Naive B cell (primary cell): Measurements from ENCODE around the gene RSF1. TPM values are rescaled to one million over a fixed set of nuclear protein-coding genes. Genes with fewer than 3 reads are reported as not detected.
A peak's percentile ranks its signal among the peaks of the same experiment; 100 is the strongest.

Source experiments
- ATAC-seq, 2 donors: fragments of 150-1000 bp; cut with Tn5 transposase; 2 replicates each; pipeline ENCODE4 v1.10.0; 2021; ENCODE audit warnings: low read depth in 2 of 2, mild to moderate bottlenecking in 2 of 2, moderate library complexity in 2 of 2
- DNase-seq: peaks from one replicate; pipeline ENCODE4 v3.0.0; 2022
- H3K27ac Mint-ChIP-seq, 6 donors: one replicate each; pipeline ENCODE4 v1.8.0; 2020 to 2022; ENCODE audit warnings: mild to moderate bottlenecking in 6 of 6, mixed read lengths in 6 of 6, moderate library complexity in 5 of 6, inconsistent platforms in 2 of 6
- H3K27me3 Mint-ChIP-seq, 3 donors: one replicate each; pipeline ENCODE4 v1.8.0; 2021 to 2022; ENCODE audit warnings: mixed read lengths in 3 of 3, mild to moderate bottlenecking in 1 of 3
- H3K36me3 Mint-ChIP-seq, 2 donors: one replicate each; pipeline ENCODE4 v1.8.0; 2020 to 2022; ENCODE audit warnings: mixed read lengths in 2 of 2, inconsistent platforms in 1 of 2, mild to moderate bottlenecking in 1 of 2
- H3K4me1 Mint-ChIP-seq, 3 donors: one replicate each; pipeline ENCODE4 v1.8.0; 2020 to 2022; ENCODE audit warnings: mixed read lengths in 3 of 3, inconsistent platforms in 1 of 3, mild to moderate bottlenecking in 1 of 3, moderate library complexity in 1 of 3
- H3K4me3 Mint-ChIP-seq, 8 donors: one replicate each; pipeline ENCODE4 v1.8.0; 2020 to 2022; ENCODE audit warnings: mild to moderate bottlenecking in 8 of 8, mixed read lengths in 8 of 8, moderate library complexity in 8 of 8, inconsistent platforms in 2 of 8
- H3K9me3 Mint-ChIP-seq, 7 donors: one replicate each; pipeline ENCODE4 v1.8.0; 2020 to 2022; ENCODE audit warnings: mixed read lengths in 7 of 7, mild to moderate bottlenecking in 5 of 7, inconsistent platforms in 2 of 7, moderate library complexity in 1 of 7
- polyA plus RNA-seq, 6 donors: library from polyadenylated mRNA; unstranded; fragments of 300-500 nt; fragmentation: Illumina TruSeq; gene quantifications; one replicate each; pipeline ENCODE4 v1.2.3, GENCODE V29; 2021; ENCODE audit warnings: low read depth in 6 of 6

The RSF1 gene
- polyA plus RNA-seq, 6 donors from 2014 or later, result 15.1 to 52.2 (median 36.3) TPM

DNA sequence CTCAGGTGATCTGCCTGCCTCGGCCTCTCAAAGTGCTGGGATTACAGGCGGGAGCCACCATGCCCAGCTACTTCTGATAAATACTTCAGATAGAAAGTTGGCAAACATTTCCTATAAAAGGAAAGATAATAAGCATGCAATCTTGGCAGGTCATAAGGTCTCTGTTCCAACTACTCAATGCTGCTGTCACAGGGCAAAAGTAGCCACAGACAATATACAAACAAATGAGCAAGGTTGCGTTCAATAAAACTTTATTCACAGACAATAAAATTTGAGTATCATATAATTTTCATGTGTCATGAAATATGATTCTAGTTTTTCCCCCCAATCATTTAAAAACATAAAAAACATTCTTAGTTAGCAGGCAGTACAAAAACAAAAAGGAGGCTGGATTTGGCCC, 129.9 kb downstream of the RSF1 start:
- Mint-ChIP-seq H3K4me3 (no peak overlapping the region), H3K4me1 (no peaks in the 10 kb centered on the region), H3K36me3 (peaks cover 9 to 41% of the 10 kb centered on the region in 2 donors), H3K27me3 (no peaks in the 10 kb centered on the region), H3K9me3 (no peaks in the 10 kb centered on the region), H3K27ac (peak overlapping the region in 1 of 6 donors; percentile 7)
- no peak for ATAC-seq
- no peak for DNase-seq

- no peak for DNase-seq
- no peaks in the 10 kb centered on the region for H3K9me3 Mint-ChIP-seq
- peaks cover 24 to 38% of the 10 kb centered on the region in 2 donors for H3K36me3 Mint-ChIP-seq
- H3K4me3 Mint-ChIP-seq, result no peak overlapping the region
- H3K4me1 Mint-ChIP-seq, result no peaks in the 10 kb centered on the region
- H3K27me3 Mint-ChIP-seq, result no peaks in the 10 kb centered on the region
- ATAC-seq, result no peak
- H3K27ac Mint-ChIP-seq, result peak overlapping the region in 1 of 6 donors; percentile 55
Measured at GRCh38 chr11:77687088-77687487, 133.4 kb downstream of the RSF1 start.

GRCh38 chr11:77677138-77677537, 143.4 kb downstream of the RSF1 start:
- Mint-ChIP-seq H3K4me1 (no peaks in the 10 kb centered on the region), H3K36me3 (peaks cover 35 to 48% of the 10 kb centered on the region in 2 donors)

GRCh38 chr11:77672264-77672663, 148.3 kb downstream of the RSF1 start:
- H3K27me3 Mint-ChIP-seq, result no peaks in the 10 kb centered on the region
- no peaks in the 10 kb centered on the region for H3K9me3 Mint-ChIP-seq
- H3K4me1 Mint-ChIP-seq, result peaks cover 0 to under 1% (median 0%) of the 10 kb centered on the region in 3 donors
- ATAC-seq (no peak), DNase-seq (no peak)
- H3K4me3 Mint-ChIP-seq, result no peak overlapping the region
- H3K27ac Mint-ChIP-seq, result peak overlapping the region in 3 of 6 donors; percentile 12 to 84 (median 47)
- peaks cover 49 to 63% of the 10 kb centered on the region in 2 donors for H3K36me3 Mint-ChIP-seq

More at GRCh38 chr11:77677138-77677537, 143.4 kb downstream of the RSF1 start:
- no peak overlapping the region for H3K4me3 Mint-ChIP-seq
- H3K27me3 Mint-ChIP-seq, result no peaks in the 10 kb centered on the region
- DNase-seq, result no peak
- H3K27ac Mint-ChIP-seq, result peak overlapping the region in 3 of 6 donors; percentile 18 to 72 (median 60)
- ATAC-seq, result no peak
- H3K9me3 Mint-ChIP-seq, result no peaks in the 10 kb centered on the region

DNA sequence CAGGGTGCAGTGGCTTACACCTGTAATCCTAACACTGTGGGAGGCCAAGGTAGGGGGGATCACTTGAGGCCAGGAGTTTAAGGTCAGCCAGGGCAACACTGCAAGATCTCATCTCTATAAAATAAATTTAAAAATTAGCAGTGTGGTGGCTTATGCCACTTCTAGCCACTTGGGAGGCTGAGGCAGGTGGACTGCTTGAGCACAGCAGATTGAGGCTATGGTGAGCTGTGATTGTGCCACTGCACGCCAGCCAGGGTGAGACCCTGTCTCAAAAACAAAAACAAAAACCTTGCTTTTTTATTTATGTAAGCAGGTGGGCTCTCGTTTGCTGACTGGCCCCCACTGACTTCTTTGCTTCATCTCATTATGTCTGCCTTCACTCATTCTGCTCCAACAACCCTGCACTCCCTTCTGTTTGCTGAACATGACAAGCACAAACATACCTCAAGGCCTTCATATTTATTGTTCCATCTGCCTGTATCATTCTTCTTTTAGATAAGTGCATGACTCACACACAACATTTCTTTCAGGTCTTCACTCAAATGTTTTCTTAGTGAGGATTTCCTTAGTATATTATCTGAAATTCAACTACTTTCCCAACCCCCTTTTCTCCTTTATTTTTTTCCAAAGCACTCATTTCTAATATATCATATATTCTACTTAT, 150.5 kb downstream of the RSF1 start:
- no peak overlapping the region for H3K4me3 Mint-ChIP-seq
- ATAC-seq (no peak), DNase-seq (no peak)
- peaks cover 31 to 46% of the 10 kb centered on the region in 2 donors for H3K36me3 Mint-ChIP-seq
- no peaks in the 10 kb centered on the region for H3K9me3 Mint-ChIP-seq
- no peaks in the 10 kb centered on the region for H3K27me3 Mint-ChIP-seq
- peaks cover 0 to 2% (median 0%) of the 10 kb centered on the region in 3 donors for H3K4me1 Mint-ChIP-seq
- peak overlapping the region in 1 of 6 donors; percentile 1 for H3K27ac Mint-ChIP-seq

DNA sequence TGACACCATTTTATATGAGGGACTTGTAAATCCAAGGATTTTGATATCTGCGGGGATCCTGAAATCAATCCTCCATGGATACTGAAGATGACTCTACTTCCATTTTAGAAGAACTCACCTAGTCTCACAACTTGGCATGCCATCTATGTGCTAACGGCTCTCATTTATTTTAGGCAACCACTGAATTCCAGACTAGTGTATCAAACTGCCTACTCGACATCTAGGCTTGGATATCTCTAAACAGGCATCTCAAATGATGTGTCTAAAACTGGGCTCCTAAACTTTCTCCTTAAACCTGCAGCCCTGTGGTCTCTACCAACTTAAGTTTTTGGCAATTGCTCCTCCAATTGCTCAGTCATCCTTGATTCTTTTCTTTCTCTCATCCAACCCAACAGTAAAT, 151.8 kb downstream of the RSF1 start:
- peaks cover 21 to 43% of the 10 kb centered on the region in 2 donors for H3K36me3 Mint-ChIP-seq
- no peak overlapping the region for H3K4me3 Mint-ChIP-seq
- H3K4me1 Mint-ChIP-seq, result peaks cover 0 to 7% (median 5%) of the 10 kb centered on the region in 3 donors
- no peak for DNase-seq
- no peak for ATAC-seq
- peak overlapping the region in 1 of 6 donors; percentile 65 for H3K27ac Mint-ChIP-seq
- no peaks in the 10 kb centered on the region for H3K27me3 Mint-ChIP-seq
- H3K9me3 Mint-ChIP-seq, result no peaks in the 10 kb centered on the region

DNA sequence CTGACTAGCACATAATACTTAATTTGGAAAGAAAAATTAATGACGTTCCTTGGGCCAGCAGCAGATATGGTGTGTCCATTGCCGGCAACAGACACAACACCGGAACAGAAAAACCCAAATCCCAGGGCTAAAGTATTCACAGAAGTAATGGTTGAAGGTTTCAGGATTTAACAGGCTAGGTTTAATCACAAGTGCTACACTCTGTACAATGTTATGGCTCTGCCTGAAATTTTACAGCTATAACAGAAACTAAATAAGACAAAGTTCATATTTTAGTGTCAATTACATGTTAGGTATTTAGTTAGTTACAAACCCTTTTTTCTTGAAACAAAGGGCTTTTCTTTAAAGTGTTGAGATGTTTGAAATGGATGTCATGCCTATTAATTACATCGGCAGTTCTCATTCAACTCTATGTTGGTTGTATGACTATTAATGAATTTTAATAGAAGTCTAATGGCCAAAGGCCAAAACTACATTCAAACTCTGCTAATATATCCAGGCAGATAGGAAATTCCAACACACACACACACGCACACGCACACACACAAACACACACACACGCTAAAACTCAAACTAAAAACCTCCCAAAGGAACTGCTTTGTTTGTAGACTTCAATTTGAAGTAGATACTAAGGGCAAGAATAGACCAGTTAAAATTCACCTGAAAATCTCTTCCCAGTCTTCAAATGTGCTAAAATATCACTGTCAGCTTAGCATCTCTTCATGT, 155.1 kb downstream of the RSF1 start:
- peaks cover 12 to 34% of the 10 kb centered on the region in 2 donors for H3K36me3 Mint-ChIP-seq
- H3K27ac Mint-ChIP-seq, result peak overlapping the region in 3 of 6 donors; percentile 5 to 43 (median 27)

GRCh38 chr11:77661670-77662069, 158.9 kb downstream of the RSF1 start:
- Mint-ChIP-seq H3K9me3 (no peaks in the 10 kb centered on the region), H3K27me3 (no peaks in the 10 kb centered on the region), H3K4me3 (peak overlapping the region in 2 of 8 donors; percentile 3 to 40), H3K4me1 (peaks cover 7 to 30% (median 18%) of the 10 kb centered on the region in 3 donors), H3K36me3 (peaks cover 0 to under 1% of the 10 kb centered on the region in 2 donors), H3K27ac (peak overlapping the region in 1 of 6 donors; percentile 70)
- DNase-seq (no peak), ATAC-seq (peak; percentile 37 to 60)

More for the DNA sequence above, 155.1 kb downstream of the RSF1 start:
- no peak for ATAC-seq
- Mint-ChIP-seq H3K9me3 (no peaks in the 10 kb centered on the region), H3K4me1 (peaks cover 7 to 29% (median 18%) of the 10 kb centered on the region in 3 donors), H3K4me3 (no peak overlapping the region), H3K27me3 (no peaks in the 10 kb centered on the region)
- DNase-seq, result no peak

- ATAC-seq (peak; percentile 71 to 74), DNase-seq (no peak)
- Mint-ChIP-seq H3K27ac (peak overlapping the region in 4 of 6 donors; percentile 5 to 76 (median 21)), H3K4me1 (peaks cover 7 to 30% (median 18%) of the 10 kb centered on the region in 3 donors), H3K36me3 (no peaks in the 10 kb centered on the region), H3K9me3 (no peaks in the 10 kb centered on the region), H3K27me3 (no peaks in the 10 kb centered on the region), H3K4me3 (peak overlapping the region in 6 of 8 donors; percentile 9 to 57 (median 46))
Measured at GRCh38 chr11:77660947-77661346, 159.6 kb downstream of the RSF1 start.

DNA sequence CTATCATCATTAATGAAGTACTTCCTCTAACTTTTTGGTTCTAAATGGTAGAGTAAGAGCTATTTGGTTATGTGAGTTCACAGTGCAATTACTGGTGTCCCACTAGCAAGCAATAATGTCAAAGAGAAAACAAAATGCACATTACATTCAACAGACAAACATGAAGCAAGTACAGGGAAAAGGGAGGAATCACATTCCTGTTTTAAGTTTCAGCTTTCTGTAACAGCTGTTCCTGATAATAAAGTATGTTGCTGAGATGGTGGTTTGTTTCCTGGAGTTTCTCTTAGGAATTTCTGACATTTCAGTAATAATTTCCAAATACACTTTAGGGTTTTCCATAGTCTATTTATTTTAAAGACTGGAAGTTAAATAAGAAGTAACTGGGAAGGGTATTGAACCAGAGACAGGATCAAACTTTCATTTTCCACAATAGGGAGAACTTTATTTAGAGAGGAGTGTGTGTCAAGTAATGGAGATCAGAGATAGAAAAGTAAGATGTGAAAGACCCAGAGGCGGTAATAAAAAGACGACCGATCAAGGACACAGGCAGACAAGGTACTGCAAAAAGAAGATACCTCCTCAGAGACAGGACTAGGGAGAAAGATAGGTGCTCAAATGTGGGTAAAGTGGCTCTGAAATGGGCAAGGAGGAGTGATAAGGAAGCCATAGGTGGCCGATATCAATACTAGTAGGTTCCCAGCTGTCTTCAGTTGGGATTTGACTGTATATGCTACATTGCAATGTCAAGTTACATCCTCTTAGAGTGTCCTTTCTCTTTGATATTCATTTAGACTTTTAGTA, 162.1 kb downstream of the RSF1 start:
- no peak overlapping the region for H3K4me3 Mint-ChIP-seq
- DNase-seq (no peak), ATAC-seq (no peak)
- H3K9me3 Mint-ChIP-seq, result no peaks in the 10 kb centered on the region
- H3K27ac Mint-ChIP-seq, result peak overlapping the region in 2 of 6 donors; percentile 81 to 96
- H3K27me3 Mint-ChIP-seq, result no peaks in the 10 kb centered on the region
- no peaks in the 10 kb centered on the region for H3K36me3 Mint-ChIP-seq
- peaks cover 7 to 26% (median 11%) of the 10 kb centered on the region in 3 donors for H3K4me1 Mint-ChIP-seq

- Mint-ChIP-seq H3K36me3 (no peaks in the 10 kb centered on the region), H3K4me1 (peaks cover 7 to 12% (median 9%) of the 10 kb centered on the region in 3 donors), H3K4me3 (no peak overlapping the region), H3K27ac (no peak overlapping the region), H3K9me3 (no peaks in the 10 kb centered on the region), H3K27me3 (no peaks in the 10 kb centered on the region)
- DNase-seq, result no peak
- ATAC-seq, result no peak
Measured at GRCh38 chr11:77656362-77656761, 164.2 kb downstream of the RSF1 start.

DNA sequence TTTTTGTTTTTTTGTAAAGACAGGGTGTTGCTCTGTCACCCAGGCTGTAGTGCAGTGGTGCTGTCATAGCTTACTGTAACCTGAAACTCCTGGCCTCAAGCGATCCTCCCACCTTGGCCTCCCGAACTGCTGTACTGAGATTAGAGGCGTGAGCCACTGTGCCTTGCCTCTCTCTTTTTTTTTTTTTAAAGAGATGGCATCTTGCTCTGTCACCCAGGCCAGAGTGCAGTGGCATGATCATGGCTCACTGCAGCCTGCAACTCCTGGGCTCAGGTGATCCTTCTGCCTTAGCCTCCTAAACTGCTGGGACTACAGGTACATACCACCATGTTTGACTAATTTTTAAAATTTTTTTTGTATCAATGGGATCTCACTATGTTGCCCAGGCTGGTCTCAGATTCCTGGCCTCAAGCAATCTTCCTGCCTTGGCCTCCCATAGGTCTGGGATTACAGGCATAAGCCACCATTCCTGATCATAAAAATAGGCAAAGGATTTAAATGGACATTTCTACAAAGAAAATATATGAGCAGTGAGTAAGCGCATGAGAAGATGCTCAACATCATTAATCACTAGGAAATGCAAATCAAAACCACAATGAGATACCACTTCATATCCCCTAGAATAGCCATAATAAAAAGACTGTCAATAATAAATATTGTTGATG, 165.6 kb downstream of the RSF1 start:
- Mint-ChIP-seq H3K4me3 (no peak overlapping the region), H3K4me1 (peaks cover 0 to 2% (median 0%) of the 10 kb centered on the region in 3 donors), H3K27ac (no peak overlapping the region), H3K9me3 (no peaks in the 10 kb centered on the region), H3K36me3 (no peaks in the 10 kb centered on the region), H3K27me3 (no peaks in the 10 kb centered on the region)
- ATAC-seq (no peak), DNase-seq (no peak)

GRCh38 chr11:77650123-77650522, 170.4 kb downstream of the RSF1 start:
- no peaks in the 10 kb centered on the region for H3K36me3 Mint-ChIP-seq
- H3K4me3 Mint-ChIP-seq, result no peak overlapping the region
- H3K4me1 Mint-ChIP-seq, result no peaks in the 10 kb centered on the region
- no peak for DNase-seq
- H3K27me3 Mint-ChIP-seq, result peaks cover 6 to 12% (median 8%) of the 10 kb centered on the region in 3 donors
- no peaks in the 10 kb centered on the region for H3K9me3 Mint-ChIP-seq
- H3K27ac Mint-ChIP-seq, result no peak overlapping the region
- no peak for ATAC-seq
